Adipocyte (in vitro differentiated cells): ENCODE measurements around the gene CDH4.

ENCODE experiments used
- DNase-seq: peaks from one replicate; pipeline ENCODE4 v3.0.0-alpha.2; 2015; ENCODE audit warnings: low read depth
- H3K27me3 ChIP-seq: replicated peaks from 2 replicates; pipeline ENCODE4 v1.7.0; 2013; ENCODE audit warnings: mild to moderate bottlenecking, low read length, moderate library complexity; ENCODE audit not compliant: control insufficient read depth, insufficient read depth
- H3K36me3 ChIP-seq: 2 replicates; pipeline ENCODE4 v1.7.0; 2013; ENCODE audit warnings: low read length, mild to moderate bottlenecking, moderate library complexity; ENCODE audit not compliant: control insufficient read depth, insufficient read depth, severe bottlenecking
- H3K4me1 ChIP-seq: 2 replicates; pipeline ENCODE4 v1.7.0; 2013; ENCODE audit warnings: mild to moderate bottlenecking, low read length, moderate library complexity; ENCODE audit not compliant: control insufficient read depth, insufficient read depth
- H3K4me3 ChIP-seq: 2 replicates; pipeline ENCODE4 v1.7.0; 2013; ENCODE audit warnings: mild to moderate bottlenecking, low read length, moderate library complexity
- H3K9ac ChIP-seq: 2 replicates; pipeline ENCODE4 v1.7.0; 2013; ENCODE audit warnings: mild to moderate bottlenecking, low read length, moderate library complexity
- H3K9me3 ChIP-seq: 2 replicates; pipeline ENCODE4 v1.7.0; 2013; ENCODE audit warnings: mild to moderate bottlenecking, low read length, moderate library complexity; ENCODE audit not compliant: control insufficient read depth

CDH4 gene

DNA sequence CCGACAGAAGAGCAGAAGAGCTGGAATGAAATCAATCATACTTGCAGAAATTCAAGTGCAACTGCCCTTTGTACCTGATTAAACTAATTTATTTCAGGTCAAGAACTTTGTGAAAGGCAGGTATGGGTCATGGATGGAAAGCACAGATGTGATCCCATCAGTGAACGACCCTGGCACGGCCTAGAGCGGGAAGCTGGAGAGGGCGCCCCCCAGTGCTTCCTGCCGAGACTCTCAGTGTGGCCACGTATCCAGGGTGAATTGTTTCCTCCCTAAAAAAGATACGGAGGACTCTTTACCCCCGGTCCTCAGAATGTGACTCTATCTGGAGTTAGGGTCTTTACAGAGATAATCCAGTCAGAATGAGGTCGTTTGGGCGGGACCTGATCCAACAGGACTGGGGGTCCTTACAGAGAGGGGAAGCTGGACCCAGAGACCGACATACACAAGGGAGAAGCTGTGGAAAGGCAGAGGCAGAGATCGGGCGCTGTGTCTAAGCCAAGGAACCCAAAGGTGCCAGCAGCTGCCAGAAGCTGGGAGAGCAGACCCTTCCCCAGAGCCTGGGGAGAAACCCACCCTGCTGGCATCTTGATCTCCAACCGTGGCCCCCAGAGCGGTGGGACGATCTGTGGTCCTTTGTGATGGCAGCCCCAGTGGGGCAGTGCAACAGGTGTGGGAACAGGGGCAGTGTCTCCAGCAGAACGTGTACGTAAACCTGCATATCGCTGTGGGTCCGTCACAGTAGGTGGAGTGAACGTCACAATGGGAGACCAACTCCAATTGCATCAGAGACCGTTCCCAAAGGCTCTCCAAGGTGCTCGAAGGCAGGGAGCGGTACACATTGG, 721.7 kb downstream of the CDH4 start:
- H3K4me3 ChIP-seq, result no peak overlapping the region
- H3K27me3 ChIP-seq, result no peaks in the 10 kb centered on the region
- no peaks in the 10 kb centered on the region for H3K4me1 ChIP-seq
- no peak for DNase-seq
- H3K9me3 ChIP-seq, result no peaks in the 10 kb centered on the region
- no peak overlapping the region for H3K9ac ChIP-seq
- H3K36me3 ChIP-seq, result peaks cover 30% of the 10 kb centered on the region

DNA sequence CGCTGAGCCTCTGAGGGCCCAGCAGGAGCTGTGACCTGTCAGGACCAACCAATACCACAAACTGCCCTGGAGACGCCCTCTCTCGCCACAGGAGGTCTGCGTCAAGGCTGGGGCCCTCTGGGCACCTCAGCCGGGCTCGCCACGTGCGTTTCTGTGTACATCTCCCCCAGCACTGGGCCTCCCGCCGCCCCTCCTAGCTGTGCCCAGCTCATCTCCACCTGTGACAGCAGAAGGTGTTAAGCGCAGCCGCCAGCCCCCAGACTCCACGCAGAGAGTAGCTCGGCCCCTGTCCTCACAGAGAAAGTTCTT, 722.2 kb downstream of the CDH4 start:
- H3K4me1 ChIP-seq, result no peaks in the 10 kb centered on the region
- no peaks in the 10 kb centered on the region for H3K9me3 ChIP-seq
- peaks cover 30% of the 10 kb centered on the region for H3K36me3 ChIP-seq
- no peaks in the 10 kb centered on the region for H3K27me3 ChIP-seq
- DNase-seq, result no peak
- no peak overlapping the region for H3K4me3 ChIP-seq
- H3K9ac ChIP-seq, result no peak overlapping the region

DNA sequence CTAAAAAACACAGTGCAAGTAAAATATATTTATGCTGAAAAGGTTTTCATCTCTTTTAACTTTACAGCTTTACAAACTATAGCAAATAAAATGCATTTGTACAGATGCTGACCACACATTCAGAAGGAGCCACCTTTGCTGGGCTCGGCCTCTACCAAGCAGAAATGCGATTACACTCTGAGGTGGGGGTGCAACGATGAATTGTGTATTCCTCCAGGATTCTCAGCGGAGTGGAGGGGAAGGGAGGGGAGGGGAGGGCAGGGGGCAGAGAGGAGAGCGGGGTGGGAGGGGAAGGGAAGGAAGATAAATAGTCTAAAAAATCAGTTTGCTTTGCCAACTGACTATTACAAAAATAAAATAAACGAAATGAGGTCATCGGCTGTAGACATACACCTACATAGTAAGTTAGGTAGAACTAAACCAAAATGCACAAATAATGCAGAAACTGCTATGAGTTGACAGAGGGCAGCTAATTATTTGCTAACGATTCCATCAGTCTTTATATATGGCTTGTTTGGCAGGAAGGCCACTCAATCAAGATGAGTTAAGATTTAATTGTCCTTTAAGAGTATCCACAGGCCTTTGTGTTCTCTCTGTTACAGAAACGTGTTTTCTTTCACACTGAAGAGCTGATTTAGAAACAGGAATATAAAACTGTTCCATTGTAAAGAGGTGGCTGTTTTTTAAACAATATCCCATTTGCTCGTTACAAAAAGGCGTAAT, 723.5 kb downstream of the CDH4 start:
- Histone ChIP-seq H3K9me3 (no peaks in the 10 kb centered on the region), H3K36me3 (peaks cover 30% of the 10 kb centered on the region), H3K4me1 (no peaks in the 10 kb centered on the region), H3K27me3 (no peaks in the 10 kb centered on the region), H3K9ac (no peak overlapping the region), H3K4me3 (no peak overlapping the region)
- DNase-seq, result no peak

DNA sequence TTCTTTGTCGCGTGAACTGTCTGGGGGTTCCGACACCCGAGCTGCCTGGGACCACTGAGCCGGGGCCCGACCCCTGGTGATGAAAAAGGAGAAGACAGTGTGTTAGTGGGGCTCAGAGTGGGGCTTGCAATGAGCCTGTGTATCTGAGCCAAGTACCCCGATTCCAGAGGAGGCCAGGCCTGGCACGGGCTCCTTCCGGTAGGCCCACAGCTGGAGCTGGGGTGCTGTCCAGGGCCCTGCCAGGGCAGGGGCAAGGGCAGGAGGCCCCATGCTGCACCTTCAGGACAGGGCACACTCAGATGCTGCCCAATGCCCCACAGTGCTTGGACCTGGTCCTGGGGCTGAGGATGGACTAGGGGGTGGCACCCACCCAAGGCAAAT, 724.2 kb downstream of the CDH4 start:
- no peak for DNase-seq

DNA sequence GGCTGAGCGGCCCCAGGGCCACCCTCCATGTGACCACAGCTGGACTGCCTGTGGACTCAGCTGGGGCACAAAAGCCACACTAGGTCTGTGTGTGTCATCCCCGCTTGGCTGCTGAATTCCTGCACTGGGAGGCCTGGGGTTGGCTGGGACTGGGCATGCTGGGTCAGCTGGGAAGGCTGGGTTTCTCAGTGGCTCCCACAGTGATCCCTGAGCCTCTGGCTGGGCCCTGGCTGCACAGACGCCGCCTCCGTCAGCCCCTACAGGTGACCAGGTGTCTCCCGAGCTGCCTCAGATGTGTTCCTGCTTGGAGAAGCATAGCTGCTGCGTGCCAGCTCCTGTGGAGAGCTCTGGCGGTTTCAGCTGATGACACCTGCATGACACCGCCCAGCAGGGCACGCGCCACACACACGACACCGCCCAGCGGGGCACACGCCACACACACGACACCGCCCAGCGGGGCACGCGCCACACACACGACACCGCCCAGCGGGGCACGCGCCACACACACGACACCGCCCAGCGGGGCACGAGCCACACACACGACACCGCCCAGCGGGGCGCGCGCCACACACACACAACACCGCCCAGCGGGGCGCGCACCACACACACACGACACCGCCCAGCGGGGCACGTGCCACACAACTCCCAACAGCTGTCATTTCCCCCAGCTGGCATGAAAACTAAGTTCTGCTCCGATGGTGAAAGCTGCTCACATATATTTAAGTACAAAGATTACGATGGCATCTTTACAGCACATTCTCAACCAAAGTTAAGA, 724.8 kb downstream of the CDH4 start:
- no peak for DNase-seq
- Histone ChIP-seq H3K9me3 (no peaks in the 10 kb centered on the region), H3K4me1 (peaks cover 2% of the 10 kb centered on the region), H3K36me3 (peaks cover 30% of the 10 kb centered on the region), H3K27me3 (no peaks in the 10 kb centered on the region), H3K4me3 (no peak overlapping the region), H3K9ac (no peak overlapping the region)

More for the DNA sequence above, 724.2 kb downstream of the CDH4 start:
- no peaks in the 10 kb centered on the region for H3K27me3 ChIP-seq
- peaks cover 2% of the 10 kb centered on the region for H3K4me1 ChIP-seq
- no peak overlapping the region for H3K4me3 ChIP-seq
- H3K9me3 ChIP-seq, result no peaks in the 10 kb centered on the region
- H3K9ac ChIP-seq, result no peak overlapping the region
- peaks cover 30% of the 10 kb centered on the region for H3K36me3 ChIP-seq

DNA sequence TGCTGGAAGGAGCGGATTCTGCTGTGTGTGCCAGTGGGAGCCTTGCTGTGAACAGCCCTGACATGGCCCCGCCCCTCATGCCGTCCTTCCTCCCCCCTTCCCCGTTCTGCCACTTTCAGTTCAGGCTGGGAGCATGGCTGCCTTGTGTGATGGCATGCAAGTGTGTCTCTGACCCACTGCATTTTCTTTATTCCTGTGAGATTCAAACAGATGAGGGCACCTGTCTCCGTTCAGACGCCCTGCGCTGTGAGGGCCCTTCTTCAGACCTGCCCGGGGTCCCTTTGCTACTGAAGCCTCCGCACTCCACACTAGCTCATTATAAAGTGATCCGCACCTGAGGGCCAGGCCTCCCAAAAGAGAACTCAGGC, 725.3 kb downstream of the CDH4 start:
- H3K4me1 ChIP-seq, result peaks cover 2% of the 10 kb centered on the region
- H3K36me3 ChIP-seq, result peaks cover 25% of the 10 kb centered on the region
- no peaks in the 10 kb centered on the region for H3K27me3 ChIP-seq
- H3K9ac ChIP-seq, result no peak overlapping the region
- DNase-seq, result no peak
- H3K4me3 ChIP-seq, result no peak overlapping the region
- no peaks in the 10 kb centered on the region for H3K9me3 ChIP-seq

DNA sequence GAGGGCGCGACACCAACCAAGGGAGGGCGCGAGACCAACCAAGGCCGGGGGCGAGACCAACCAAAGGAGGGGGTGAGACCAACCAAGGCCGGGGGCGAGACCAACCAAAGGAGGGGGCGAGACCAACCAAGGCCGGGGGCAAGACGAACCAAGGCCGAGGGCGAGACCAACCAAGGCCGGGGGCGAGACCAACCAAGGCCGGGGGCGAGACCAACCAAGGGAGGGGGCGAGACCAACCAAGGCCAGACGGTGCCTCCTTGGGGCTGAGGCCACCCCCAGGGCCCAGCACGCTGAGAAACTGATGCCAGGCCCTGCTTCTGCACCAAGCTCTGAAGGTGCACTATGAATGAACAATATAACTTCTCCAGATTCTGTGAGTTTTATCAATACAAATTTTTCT, 726.4 kb downstream of the CDH4 start:
- peaks cover 2% of the 10 kb centered on the region for H3K4me1 ChIP-seq
- H3K4me3 ChIP-seq, result no peak overlapping the region
- no peak for DNase-seq
- H3K27me3 ChIP-seq, result no peaks in the 10 kb centered on the region
- no peaks in the 10 kb centered on the region for H3K9me3 ChIP-seq
- no peak overlapping the region for H3K9ac ChIP-seq
- peaks cover 15% of the 10 kb centered on the region for H3K36me3 ChIP-seq

DNA sequence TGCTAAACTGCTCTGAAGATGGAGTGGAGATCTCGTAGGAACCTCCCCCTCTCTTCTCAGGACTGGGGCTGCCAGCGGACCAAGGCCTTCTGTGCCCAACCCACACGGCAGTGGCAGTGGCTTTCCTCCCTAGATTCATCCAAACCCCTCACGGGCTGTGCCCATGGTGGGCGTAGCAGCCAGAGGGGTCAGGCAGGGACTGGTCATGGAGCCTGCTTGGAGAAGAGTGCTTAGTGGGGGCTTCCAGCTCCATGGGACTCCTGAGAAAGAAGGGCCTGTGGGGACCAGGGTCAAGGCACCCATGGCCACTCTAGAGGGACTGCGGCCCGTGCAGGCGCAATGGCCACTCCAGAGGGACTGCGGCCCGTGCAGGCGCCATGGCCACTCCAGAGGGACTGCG, 727.0 kb downstream of the CDH4 start:
- Histone ChIP-seq H3K4me1 (peaks cover 2% of the 10 kb centered on the region), H3K9me3 (no peaks in the 10 kb centered on the region), H3K4me3 (no peak overlapping the region), H3K27me3 (no peaks in the 10 kb centered on the region), H3K36me3 (peaks cover 9% of the 10 kb centered on the region), H3K9ac (no peak overlapping the region)
- DNase-seq, result no peak

DNA sequence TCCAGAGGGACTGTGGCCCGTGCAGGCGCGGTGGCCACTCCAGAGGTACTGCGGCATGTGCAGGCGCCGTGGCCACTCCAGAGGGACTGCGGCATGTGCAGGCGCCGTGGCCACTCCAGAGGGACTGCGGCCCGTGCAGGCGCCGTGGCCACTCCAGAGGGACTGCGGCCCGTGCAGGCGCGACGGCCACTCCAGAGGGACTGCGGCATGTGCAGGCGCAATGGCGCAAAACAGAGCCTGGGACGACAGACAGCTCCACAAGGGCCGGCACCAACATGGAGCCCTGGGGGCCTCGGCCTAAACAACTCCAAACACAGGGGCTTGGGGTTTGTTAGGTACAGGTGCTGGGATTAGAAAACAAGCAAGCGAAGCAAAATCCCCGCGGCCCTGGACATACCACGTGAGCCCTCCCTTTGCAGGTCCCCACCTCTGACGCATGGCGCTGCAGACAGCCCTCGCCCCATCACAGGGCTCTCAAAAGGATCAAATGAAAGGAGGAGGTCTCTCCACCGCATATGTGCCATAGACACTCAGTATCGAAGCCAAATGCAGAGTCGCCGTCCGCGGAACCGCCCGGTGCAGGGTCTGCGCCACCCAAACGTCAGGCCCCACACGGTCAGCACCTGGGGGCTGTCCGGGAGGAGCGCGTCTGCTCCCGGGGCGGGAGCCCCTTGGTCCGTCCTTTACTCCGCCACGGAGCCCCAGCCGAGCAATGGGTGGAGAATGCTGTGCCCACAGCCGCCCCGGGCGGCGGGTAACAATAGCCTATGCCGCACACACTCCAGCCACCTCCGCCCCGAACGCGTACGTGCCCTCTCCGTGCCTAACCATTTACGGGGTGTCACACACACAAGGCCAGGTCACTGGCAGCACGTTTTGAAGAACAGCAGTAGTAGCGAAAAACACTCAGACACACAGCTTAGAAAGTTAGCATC, 727.9 kb downstream of the CDH4 start:
- no peak overlapping the region for H3K9ac ChIP-seq
- H3K9me3 ChIP-seq, result no peaks in the 10 kb centered on the region
- H3K36me3 ChIP-seq, result peaks cover 8% of the 10 kb centered on the region
- no peaks in the 10 kb centered on the region for H3K27me3 ChIP-seq
- DNase-seq, result no peak
- H3K4me3 ChIP-seq, result no peak overlapping the region
- peaks cover 2% of the 10 kb centered on the region for H3K4me1 ChIP-seq

DNA sequence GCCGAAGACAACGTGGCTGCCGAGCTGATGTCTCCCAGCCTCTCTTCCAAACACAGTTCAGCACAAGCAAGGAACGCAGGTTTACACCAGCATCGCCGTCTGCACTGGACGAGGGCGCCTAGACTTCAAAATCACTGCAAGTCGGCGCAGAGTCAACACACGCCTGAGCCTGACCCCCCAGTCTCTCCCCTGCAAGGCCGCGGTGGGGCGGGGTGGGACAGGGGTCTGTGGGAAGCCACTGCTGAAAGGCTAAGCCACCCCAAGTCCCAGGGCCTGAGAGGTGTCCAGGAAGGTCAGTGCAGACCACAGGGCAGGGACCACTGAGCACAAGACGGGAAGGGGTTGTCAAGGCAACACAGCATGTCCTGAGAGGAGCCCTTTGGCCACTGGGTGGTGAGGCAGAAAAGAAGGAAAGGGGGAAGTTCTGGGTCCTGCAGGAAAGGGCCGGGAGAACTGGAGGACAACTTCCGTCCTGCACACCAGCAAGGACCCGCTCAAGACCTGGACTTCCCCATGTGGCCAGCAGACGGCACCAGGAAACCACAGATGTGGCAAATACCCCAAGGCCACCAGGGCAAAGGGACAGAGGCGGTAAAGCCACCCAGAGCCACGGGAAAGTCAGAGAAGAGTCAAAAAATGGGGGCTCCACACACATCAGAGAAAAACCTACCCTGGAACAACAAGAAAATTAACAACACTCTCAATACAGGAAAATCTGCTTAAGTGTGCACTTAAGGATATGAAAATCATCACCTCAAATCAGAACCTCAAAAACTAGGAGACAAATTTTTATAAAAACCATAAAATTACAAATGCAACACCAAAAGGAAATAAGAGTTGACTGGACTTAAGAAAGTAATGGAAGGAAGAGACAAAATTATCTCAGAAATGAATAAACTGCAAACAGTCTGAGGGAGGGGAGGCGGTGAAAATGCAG, 728.9 kb downstream of the CDH4 start:
- H3K4me1 ChIP-seq, result peaks cover 2% of the 10 kb centered on the region
- H3K9ac ChIP-seq, result no peak overlapping the region
- H3K9me3 ChIP-seq, result no peaks in the 10 kb centered on the region
- H3K36me3 ChIP-seq, result peaks cover 7% of the 10 kb centered on the region
- peak; percentile 7 for DNase-seq
- no peak overlapping the region for H3K4me3 ChIP-seq
- no peaks in the 10 kb centered on the region for H3K27me3 ChIP-seq
